ENCODE measurements around the gene EBF4. TPM values are rescaled to one million over a fixed set of nuclear protein-coding genes. Genes with fewer than 3 reads are reported as not detected.

EBF4 gene
- total RNA-seq, 1 donor from 2014 or later: 19.2 TPM

- intact Hi-C loops (cut with DNase I): no loop called here
- no peak overlapping the region for H3K27ac ChIP-seq
- TF ChIP-seq CTCF (IDR thresholded peaks at IDR 0.05): no peak
- H3K9me3 ChIP-seq: no peaks in the 10 kb centered on the region
- H3K4me1 ChIP-seq: no peaks in the 10 kb centered on the region
- no peaks in the 10 kb centered on the region for H3K36me3 ChIP-seq
- no peak for DNase-seq (ENCODE audit: low spot score in 2 of 2)
- H3K4me3 ChIP-seq: no peak overlapping the region
- no peaks in the 10 kb centered on the region for H3K27me3 ChIP-seq
Observed at GRCh38 chr20:2793471-2793870, 100.9 kb downstream of the EBF4 start.

- DNase-seq (ENCODE audit: low spot score in 2 of 2): no peak
- Histone ChIP-seq H3K36me3 (no peaks in the 10 kb centered on the region), H3K4me3 (no peak overlapping the region), H3K9me3 (no peaks in the 10 kb centered on the region), H3K27me3 (no peaks in the 10 kb centered on the region), H3K4me1 (no peaks in the 10 kb centered on the region), H3K27ac (no peak overlapping the region)
- intact Hi-C loops (cut with DNase I): no loop called here
- no peak for TF ChIP-seq CTCF (IDR thresholded peaks at IDR 0.05)
Observed at GRCh38 chr20:2794202-2794748, 101.7 kb downstream of the EBF4 start.

- Histone ChIP-seq H3K4me1 (no peaks in the 10 kb centered on the region), H3K9me3 (no peaks in the 10 kb centered on the region), H3K27me3 (no peaks in the 10 kb centered on the region), H3K27ac (no peak overlapping the region), H3K36me3 (no peaks in the 10 kb centered on the region), H3K4me3 (no peak overlapping the region)
- intact Hi-C loops (cut with DNase I): no loop called here
- no peak for TF ChIP-seq CTCF (IDR thresholded peaks at IDR 0.05)
- DNase-seq (ENCODE audit: low spot score in 2 of 2): no peak
Observed at GRCh38 chr20:2794866-2795447, 102.4 kb downstream of the EBF4 start.

- no peaks in the 10 kb centered on the region for H3K27me3 ChIP-seq
- no peaks in the 10 kb centered on the region for H3K4me1 ChIP-seq
- no peak for DNase-seq (ENCODE audit: low spot score in 2 of 2)
- TF ChIP-seq CTCF (IDR thresholded peaks at IDR 0.05): no peak
- H3K27ac ChIP-seq: no peak overlapping the region
- intact Hi-C loops (cut with DNase I): no loop called here
- no peaks in the 10 kb centered on the region for H3K36me3 ChIP-seq
- no peaks in the 10 kb centered on the region for H3K9me3 ChIP-seq
- no peak overlapping the region for H3K4me3 ChIP-seq
Observed at GRCh38 chr20:2795451-2795850, 102.9 kb downstream of the EBF4 start.

- H3K4me1 ChIP-seq: no peaks in the 10 kb centered on the region
- H3K27ac ChIP-seq: no peak overlapping the region
- intact Hi-C loops (cut with DNase I): no loop called here
- H3K27me3 ChIP-seq: peaks cover 3% of the 10 kb centered on the region
- no peak overlapping the region for H3K4me3 ChIP-seq
- no peaks in the 10 kb centered on the region for H3K9me3 ChIP-seq
- no peak for DNase-seq (ENCODE audit: low spot score in 2 of 2)
- no peaks in the 10 kb centered on the region for H3K36me3 ChIP-seq
- no peak for TF ChIP-seq CTCF (IDR thresholded peaks at IDR 0.05)
Observed at GRCh38 chr20:2796011-2796660, 103.6 kb downstream of the EBF4 start.

Data from ascending aorta (tissue), 2 donors.